H9 (cell line): ENCODE data around the gene PRAME. TPM values are rescaled to one million over a fixed set of nuclear protein-coding genes. Genes with fewer than 3 reads are reported as not detected.

Experiments
- DNase-seq: peaks from one replicate; pipeline ENCODE4 v3.0.0-alpha.2; 2017
- H2AFZ ChIP-seq: one replicate; pipeline ENCODE4 v1.6.1; 2013; ENCODE audit warnings: mild to moderate bottlenecking, low read length, control low read depth, moderate library complexity
- H2AK5ac ChIP-seq: 2 replicates; pipeline ENCODE4 v1.6.1; 2013; ENCODE audit warnings: low read length, control low read depth, mixed read lengths; ENCODE audit not compliant: insufficient read length
- H2BK120ac ChIP-seq: one replicate; pipeline ENCODE4 v1.6.1; 2013; ENCODE audit warnings: low read depth, mild to moderate bottlenecking, low read length, control low read depth, inconsistent platforms; ENCODE audit not compliant: poor library complexity, severe bottlenecking
- H2BK12ac ChIP-seq: 2 replicates; pipeline ENCODE4 v1.6.1; 2013; ENCODE audit warnings: low read length, control low read depth, mixed read lengths, low read depth; ENCODE audit not compliant: insufficient read length
- H2BK15ac ChIP-seq: 2 replicates; pipeline ENCODE4 v1.6.1; 2013; ENCODE audit warnings: low read depth, low read length, control low read depth
- H2BK20ac ChIP-seq: one replicate; pipeline ENCODE4 v1.6.1; 2013; ENCODE audit warnings: low read depth, mild to moderate bottlenecking, low read length, control low read depth, inconsistent platforms; ENCODE audit not compliant: poor library complexity, severe bottlenecking
- H2BK5ac ChIP-seq: 2 replicates; pipeline ENCODE4 v1.6.1; 2013; ENCODE audit warnings: low read length, control low read depth, mixed read lengths; ENCODE audit not compliant: insufficient read length
- H3K14ac ChIP-seq: 2 replicates; pipeline ENCODE4 v1.6.1; 2013; ENCODE audit warnings: low read length, control low read depth; ENCODE audit not compliant: insufficient read depth
- H3K18ac ChIP-seq: 2 replicates; pipeline ENCODE4 v1.6.1; 2013; ENCODE audit warnings: low read depth, mild to moderate bottlenecking, mixed read lengths, low read length, control low read depth; ENCODE audit not compliant: insufficient read length
- H3K23ac ChIP-seq: 2 replicates; pipeline ENCODE4 v1.6.1; 2013; ENCODE audit warnings: low read length, control low read depth, mixed read lengths, low read depth; ENCODE audit not compliant: insufficient read length
- H3K23me2 ChIP-seq: 2 replicates; pipeline ENCODE4 v1.6.1; 2013; ENCODE audit warnings: low read depth, mild to moderate bottlenecking, mixed read lengths, low read length, control low read depth; ENCODE audit not compliant: insufficient read length, poor library complexity, severe bottlenecking
- H3K27ac ChIP-seq: 2 replicates; pipeline ENCODE4 v1.5.1; 2013; ENCODE audit warnings: low read length, control low read depth, mixed read lengths, low read depth; ENCODE audit not compliant: insufficient read length
- H3K27me3 ChIP-seq: 2 replicates; pipeline ENCODE4 v1.6.1; 2013; ENCODE audit warnings: low read length, control low read depth, inconsistent platforms; ENCODE audit not compliant: insufficient read depth
- H3K4ac ChIP-seq: 2 replicates; pipeline ENCODE4 v1.6.1; 2013; ENCODE audit warnings: low read depth, mild to moderate bottlenecking, control low read depth, inconsistent platforms, low read length, moderate library complexity
- H3K4me1 ChIP-seq: 2 replicates; pipeline ENCODE4 v1.6.1; 2013; ENCODE audit warnings: low read length, control low read depth, inconsistent platforms; ENCODE audit not compliant: insufficient read depth
- H3K4me2 ChIP-seq: 2 replicates; pipeline ENCODE4 v1.6.1; 2013; ENCODE audit warnings: low read length, control low read depth, mixed read lengths; ENCODE audit not compliant: insufficient read length, insufficient read depth
- H3K56ac ChIP-seq: 2 replicates; pipeline ENCODE4 v1.6.1; 2013; ENCODE audit warnings: low read depth, mild to moderate bottlenecking, mixed read lengths, low read length, control low read depth; ENCODE audit not compliant: insufficient read length
- H3K79me1 ChIP-seq: 2 replicates; pipeline ENCODE4 v1.6.1; 2013; ENCODE audit warnings: low read depth, mild to moderate bottlenecking, moderate library complexity, low read length, control low read depth, inconsistent platforms; ENCODE audit not compliant: insufficient read depth, poor library complexity, severe bottlenecking
- H3K79me2 ChIP-seq: 2 replicates; pipeline ENCODE4 v1.6.1; 2013; ENCODE audit warnings: low read length, control low read depth, inconsistent platforms; ENCODE audit not compliant: insufficient read depth
- H3K9ac ChIP-seq: 2 replicates; pipeline ENCODE4 v1.6.1; 2013; ENCODE audit warnings: low read length, control low read depth, mixed read lengths; ENCODE audit not compliant: insufficient read length; ENCODE audit errors: extremely low read depth
- H3K9me3 ChIP-seq: one replicate; pipeline ENCODE4 v1.6.1; 2013; ENCODE audit warnings: low read depth, low read length, inconsistent platforms; ENCODE audit not compliant: control insufficient read depth
- H3T11ph ChIP-seq: one replicate; pipeline ENCODE4 v1.6.1; 2013; ENCODE audit warnings: mild to moderate bottlenecking, low read length, control low read depth, inconsistent platforms
- H4K20me1 ChIP-seq: one replicate; pipeline ENCODE4 v1.6.1; 2013; ENCODE audit not compliant: control insufficient read depth, insufficient read length, insufficient read depth
- H4K5ac ChIP-seq: 2 replicates; pipeline ENCODE4 v1.6.1; 2013; ENCODE audit warnings: low read depth, mild to moderate bottlenecking, mixed read lengths, low read length, control low read depth; ENCODE audit not compliant: insufficient read length
- H4K8ac ChIP-seq: replicated peaks from 2 replicates; pipeline ENCODE4 v1.6.1; 2013; ENCODE audit warnings: low read length, control low read depth, mixed read lengths, low read depth; ENCODE audit not compliant: insufficient read length
- H4K91ac ChIP-seq: 2 replicates; pipeline ENCODE4 v1.6.1; 2013; ENCODE audit warnings: low read depth, mild to moderate bottlenecking, moderate library complexity, mixed read lengths, low read length, control low read depth; ENCODE audit not compliant: insufficient read length
- H3K27ac Mint-ChIP-seq, 3 experiments: 2 replicates in 2 of 3; 3 replicates in 1 of 3; pipeline ENCODE4 v1.8.0; 2020 to 2021; ENCODE audit warnings: mixed read lengths in 3 of 3, mild to moderate bottlenecking in 1 of 3, moderate library complexity in 1 of 3
- H3K27me3 Mint-ChIP-seq: 2 replicates; pipeline ENCODE4 v1.8.0; 2021; ENCODE audit warnings: low read depth, mild to moderate bottlenecking, moderate library complexity, mixed read lengths
- H3K36me3 Mint-ChIP-seq, 3 experiments: 2 replicates in 2 of 3; 3 replicates in 1 of 3; pipeline ENCODE4 v1.8.0; 2020 to 2021; ENCODE audit warnings: low read depth in 3 of 3, mixed read lengths in 3 of 3; ENCODE audit not compliant: insufficient read depth in 1 of 3
- H3K4me1 Mint-ChIP-seq, 2 experiments: 2 replicates each; pipeline ENCODE4 v1.8.0; 2020; ENCODE audit warnings: mixed read lengths in 2 of 2
- H3K4me3 Mint-ChIP-seq, 2 experiments: 2 replicates in 1 of 2; 3 replicates in 1 of 2; pipeline ENCODE4 v1.8.0; 2020 to 2021; ENCODE audit warnings: mild to moderate bottlenecking in 2 of 2, mixed read lengths in 2 of 2, moderate library complexity in 1 of 2
- H3K9me3 Mint-ChIP-seq, 2 experiments: 2 replicates in 1 of 2; 3 replicates in 1 of 2; pipeline ENCODE4 v1.8.0; 2020; ENCODE audit warnings: mild to moderate bottlenecking in 2 of 2, mixed read lengths in 2 of 2, moderate library complexity in 1 of 2
- WGBS: extraction: QIAGEN DNeasy Blood & Tissue Kit; methylation state at CpG from one replicate; pipeline ENCODE4 v1.1.7; 2013; ENCODE audit warnings: missing lambda C conversion rate, low lambda C conversion rate, mixed read lengths; ENCODE audit not compliant: insufficient read length; ENCODE audit errors: extremely low coverage; 5-methylcytosine and 5-hydroxymethylcytosine counted together
- total RNA-seq: library from RNA; stranded (reverse); gene quantifications from 2 replicates; pipeline ENCODE4 v1.2.1, GENCODE V29; 2021
- TF ChIP-seq, protein P1 (sequence below): fragments of 200-600 bp; sonication (generic); conservative IDR thresholded peaks from 3 replicates; pipeline ENCODE4 v1.8.0; 2021; ENCODE audit warnings: antibody characterized with exemption, mild to moderate bottlenecking

Gene PRAME
- total RNA-seq, 1 experiment from 2014 or later = 0.31 TPM

- no peak overlapping the region for H2AFZ ChIP-seq
- H3K4me3 Mint-ChIP-seq = no peak overlapping the region
- H3K4me1 ChIP-seq = no peaks in the 10 kb centered on the region
- no peaks in the 10 kb centered on the region for H4K20me1 ChIP-seq
- H3T11ph ChIP-seq = no peak overlapping the region
- H3K9me3 Mint-ChIP-seq = no peaks in the 10 kb centered on the region; a peak in 1 of 5 replicates
- H2BK15ac ChIP-seq = no peak overlapping the region
- no peak overlapping the region for H3K23ac ChIP-seq
- H3K4me1 Mint-ChIP-seq = no peaks in the 10 kb centered on the region
- no peak overlapping the region for H2BK120ac ChIP-seq
- no peak overlapping the region for H3K14ac ChIP-seq
- H4K8ac ChIP-seq = no peak overlapping the region
- no peak overlapping the region for H3K9ac ChIP-seq
- H2BK5ac ChIP-seq = no peak overlapping the region
- H3K27me3 Mint-ChIP-seq = peaks cover 93% of the 10 kb centered on the region
- peaks cover 7% of the 10 kb centered on the region; the same call in 1 of the 2 replicates for H3K27me3 ChIP-seq
- H3K18ac ChIP-seq = no peak overlapping the region
- no peaks in the 10 kb centered on the region for H3K79me2 ChIP-seq
- H4K91ac ChIP-seq = no peak overlapping the region
- no peak overlapping the region for H3K27ac Mint-ChIP-seq
- no peak overlapping the region for H2BK12ac ChIP-seq
- H3K23me2 ChIP-seq = no peaks in the 10 kb centered on the region
- H2AK5ac ChIP-seq = no peak overlapping the region
- no peak overlapping the region for H2BK20ac ChIP-seq
- no peak overlapping the region for H3K4me2 ChIP-seq
- no peak for DNase-seq
- H3K9me3 ChIP-seq = no peaks in the 10 kb centered on the region
- TF ChIP-seq, protein P1, sequence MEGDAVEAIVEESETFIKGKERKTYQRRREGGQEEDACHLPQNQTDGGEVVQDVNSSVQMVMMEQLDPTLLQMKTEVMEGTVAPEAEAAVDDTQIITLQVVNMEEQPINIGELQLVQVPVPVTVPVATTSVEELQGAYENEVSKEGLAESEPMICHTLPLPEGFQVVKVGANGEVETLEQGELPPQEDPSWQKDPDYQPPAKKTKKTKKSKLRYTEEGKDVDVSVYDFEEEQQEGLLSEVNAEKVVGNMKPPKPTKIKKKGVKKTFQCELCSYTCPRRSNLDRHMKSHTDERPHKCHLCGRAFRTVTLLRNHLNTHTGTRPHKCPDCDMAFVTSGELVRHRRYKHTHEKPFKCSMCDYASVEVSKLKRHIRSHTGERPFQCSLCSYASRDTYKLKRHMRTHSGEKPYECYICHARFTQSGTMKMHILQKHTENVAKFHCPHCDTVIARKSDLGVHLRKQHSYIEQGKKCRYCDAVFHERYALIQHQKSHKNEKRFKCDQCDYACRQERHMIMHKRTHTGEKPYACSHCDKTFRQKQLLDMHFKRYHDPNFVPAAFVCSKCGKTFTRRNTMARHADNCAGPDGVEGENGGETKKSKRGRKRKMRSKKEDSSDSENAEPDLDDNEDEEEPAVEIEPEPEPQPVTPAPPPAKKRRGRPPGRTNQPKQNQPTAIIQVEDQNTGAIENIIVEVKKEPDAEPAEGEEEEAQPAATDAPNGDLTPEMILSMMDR = no peak
- H3K79me1 ChIP-seq = no peaks in the 10 kb centered on the region
- H3K4ac ChIP-seq = no peak overlapping the region
- H4K5ac ChIP-seq = no peak overlapping the region
- H3K56ac ChIP-seq = no peak overlapping the region
- no peaks in the 10 kb centered on the region for H3K36me3 Mint-ChIP-seq
- WGBS = no CpG with 5 or more reads among the region's 5 CpGs
- H3K27ac ChIP-seq = no peak overlapping the region
Observed at GRCh38 chr22:22533863-22534262, 25.2 kb downstream of the PRAME start.
